GM19467 (cell line): Measurements from ENCODE around the gene PLOD1.
"Not testable (repeated sequence)": the region's sequence is repeated elsewhere in the genome, so short reads cannot be mapped to it uniquely, and the experiment has no call there.

Experiments used
- ATAC-seq: cut with Tn5 transposase; IDR thresholded peaks from one replicate; pipeline ENCODE4 v1.9.1; 2021; ENCODE audit warnings: mild to moderate bottlenecking, moderate library complexity; ENCODE audit not compliant: unreplicated experiment

PLOD1 gene

DNA sequence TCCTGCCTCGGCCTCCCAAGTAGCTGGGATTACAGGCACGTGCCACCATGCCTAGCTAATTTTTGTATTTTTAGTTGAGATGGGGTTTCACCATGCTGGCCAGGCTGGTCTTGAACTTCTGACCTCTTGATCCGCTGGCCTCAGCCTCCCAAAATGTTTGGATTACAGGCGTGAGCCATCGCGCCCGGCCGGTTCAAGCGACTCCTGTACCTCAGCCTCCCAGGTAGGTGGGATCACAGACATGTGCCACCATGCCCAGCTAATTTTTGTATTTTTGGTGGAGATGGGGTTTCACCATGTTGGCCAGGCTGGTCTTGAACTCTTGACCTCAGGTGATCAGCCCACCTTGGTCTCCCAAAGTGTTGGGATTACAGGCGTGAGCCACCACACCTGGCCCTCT is 1.2 kb downstream of the PLOD1 start:
- not testable (repeated sequence) for ATAC-seq

- ATAC-seq, result no peak
Measured at GRCh38 chr1:11938722-11939526, 4.4 kb downstream of the PLOD1 start.

- not testable (repeated sequence) for ATAC-seq
Measured at GRCh38 chr1:11939794-11940193, 5.3 kb downstream of the PLOD1 start.

DNA sequence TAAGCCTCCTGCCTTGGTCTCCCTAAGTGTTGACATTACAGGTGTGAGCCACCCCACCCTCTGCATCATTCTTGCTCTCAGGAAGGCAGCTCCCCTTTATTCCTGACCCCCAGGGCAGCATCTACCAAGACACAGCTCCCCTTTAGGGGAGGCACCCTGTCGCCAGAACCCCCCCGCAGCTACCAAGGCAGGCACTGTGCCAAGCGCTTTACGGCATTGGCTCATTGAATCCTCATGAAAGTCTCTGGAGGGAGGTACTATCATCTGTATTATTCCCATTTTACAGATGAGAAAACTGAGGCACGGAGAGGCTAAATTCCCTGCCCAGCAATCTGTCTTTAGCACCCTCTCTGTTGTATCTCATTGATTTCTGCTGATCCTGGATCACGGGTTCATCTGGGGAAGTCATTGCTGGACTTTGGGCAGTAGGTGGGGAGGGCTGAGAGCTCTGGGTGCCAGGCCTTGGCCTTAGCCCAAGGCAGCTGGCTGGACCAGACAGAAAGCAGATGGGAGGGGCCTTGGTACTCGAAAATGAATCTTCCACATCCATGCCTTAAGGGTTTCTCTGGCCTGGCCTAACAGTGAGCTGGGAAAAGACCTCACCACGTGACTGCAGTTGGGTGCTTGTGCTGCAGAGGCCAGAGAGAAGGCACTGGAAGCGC is 5.9 kb downstream of the PLOD1 start:
- no peak for ATAC-seq

DNA sequence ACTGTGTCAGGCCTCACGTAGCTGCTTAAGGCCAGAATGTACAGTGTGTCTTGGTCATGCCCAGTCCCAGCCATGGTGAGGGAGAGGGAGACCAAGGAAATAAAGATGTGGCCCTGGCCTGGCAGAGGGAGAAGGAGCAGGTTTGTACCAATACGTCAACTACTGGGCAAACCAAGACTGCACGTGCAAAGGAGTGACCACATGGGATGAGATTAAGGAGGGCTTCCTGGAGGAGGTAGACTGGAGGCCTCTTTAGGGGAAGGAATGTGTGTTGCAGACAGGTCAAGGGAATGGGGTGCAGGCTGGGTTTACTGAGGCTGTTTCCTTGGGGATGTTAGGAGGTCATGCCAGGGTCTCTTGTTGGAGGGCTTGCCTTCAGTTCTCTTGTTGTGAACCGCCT is 7.8 kb downstream of the PLOD1 start:
- no peak for ATAC-seq

GRCh38 chr1:11943619-11944018 is 9.1 kb downstream of the PLOD1 start:
- no peak for ATAC-seq

- ATAC-seq, result no peak
Measured at GRCh38 chr1:11944358-11944931, 9.9 kb downstream of the PLOD1 start.

DNA sequence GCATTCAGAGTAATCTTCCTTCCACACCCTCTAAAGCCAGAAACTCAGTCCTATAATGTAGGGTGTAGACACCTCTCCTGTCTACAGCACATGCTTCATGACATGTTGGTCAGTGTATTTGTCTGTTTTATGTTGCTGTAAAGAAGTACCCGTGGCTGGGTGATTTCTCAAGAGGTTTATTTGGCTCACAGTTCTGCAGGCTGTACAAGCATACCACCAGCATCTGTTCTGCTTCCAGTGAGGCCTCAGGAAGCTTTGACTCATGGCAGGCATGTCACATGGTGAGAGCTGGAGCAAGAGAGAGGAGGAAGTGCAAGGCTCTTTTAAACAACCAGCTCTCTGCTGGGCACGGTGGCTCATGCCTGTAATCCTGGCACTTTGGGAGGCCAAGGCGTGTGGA is 12.1 kb downstream of the PLOD1 start:
- no peak for ATAC-seq

GRCh38 chr1:11948822-11949458 is 14.4 kb downstream of the PLOD1 start:
- ATAC-seq, result no peak

DNA sequence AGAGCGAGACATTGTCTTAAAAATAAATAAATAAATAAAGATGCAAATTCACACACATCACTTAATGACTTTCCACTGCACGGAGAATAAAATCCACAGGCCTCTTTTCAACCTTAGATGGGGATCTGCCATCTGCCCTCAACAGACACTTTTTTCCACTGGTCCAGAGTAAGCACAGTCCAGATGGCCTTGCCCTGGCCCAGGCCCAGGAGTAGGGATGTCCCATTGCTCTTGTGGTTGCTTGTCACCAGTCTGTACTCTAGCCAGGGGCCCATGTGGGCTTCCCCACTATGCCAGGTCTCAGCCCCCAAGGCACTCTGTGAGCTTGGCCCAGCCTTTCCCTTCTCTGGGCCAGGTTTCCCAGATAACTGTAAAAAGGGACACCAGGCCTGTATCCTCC is 17.4 kb downstream of the PLOD1 start:
- ATAC-seq, result no peak

DNA sequence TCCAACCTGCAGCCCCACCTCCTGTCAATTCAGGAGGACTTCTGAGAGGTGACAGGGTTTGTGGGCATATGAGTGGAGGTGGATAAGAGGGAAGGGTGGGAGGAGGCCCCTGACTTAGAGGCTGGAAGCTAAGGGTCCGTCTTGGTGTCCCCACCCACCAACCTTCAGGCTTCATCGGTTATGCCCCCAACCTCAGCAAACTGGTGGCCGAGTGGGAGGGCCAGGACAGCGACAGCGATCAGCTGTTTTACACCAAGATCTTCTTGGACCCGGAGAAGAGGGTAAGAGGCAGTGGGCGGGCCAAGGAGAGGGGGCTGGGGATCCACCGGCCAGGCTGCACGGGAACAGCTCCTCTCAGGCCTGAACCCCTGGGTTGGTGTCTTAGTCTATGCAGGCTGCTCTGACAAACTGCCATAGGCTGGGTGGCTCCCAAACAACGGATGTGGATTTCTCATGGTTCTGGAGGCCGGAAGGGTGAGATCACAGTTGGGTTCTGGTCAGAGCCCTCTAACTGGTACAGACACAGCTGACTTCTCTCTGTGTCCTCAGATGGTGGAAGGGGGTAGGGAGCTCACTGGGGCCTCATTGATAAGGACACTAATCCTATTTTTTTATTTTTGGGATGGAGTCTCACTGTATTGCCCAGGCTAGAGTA is 18.1 kb downstream of the PLOD1 start:
- no peak for ATAC-seq

DNA sequence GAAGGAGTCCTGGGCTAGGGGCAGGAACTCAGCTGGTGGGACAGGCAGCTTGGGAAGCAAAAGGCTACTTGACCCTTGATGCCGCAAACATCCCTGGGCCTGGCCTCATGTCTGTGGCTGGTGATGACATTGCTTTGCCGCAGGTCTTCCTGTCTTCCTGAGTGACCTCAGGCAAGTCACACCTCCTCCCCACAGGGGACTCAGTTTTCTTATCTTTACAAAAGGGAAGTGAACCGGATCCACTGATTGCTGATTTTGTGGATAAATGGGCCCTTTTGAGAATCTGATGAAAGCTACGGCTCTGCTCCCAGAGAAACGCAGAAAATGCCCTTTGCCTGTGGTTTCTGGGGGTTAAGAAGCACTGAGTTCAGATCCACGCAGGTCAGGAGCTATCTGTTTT is 20.7 kb downstream of the PLOD1 start:
- ATAC-seq, result no peak

DNA sequence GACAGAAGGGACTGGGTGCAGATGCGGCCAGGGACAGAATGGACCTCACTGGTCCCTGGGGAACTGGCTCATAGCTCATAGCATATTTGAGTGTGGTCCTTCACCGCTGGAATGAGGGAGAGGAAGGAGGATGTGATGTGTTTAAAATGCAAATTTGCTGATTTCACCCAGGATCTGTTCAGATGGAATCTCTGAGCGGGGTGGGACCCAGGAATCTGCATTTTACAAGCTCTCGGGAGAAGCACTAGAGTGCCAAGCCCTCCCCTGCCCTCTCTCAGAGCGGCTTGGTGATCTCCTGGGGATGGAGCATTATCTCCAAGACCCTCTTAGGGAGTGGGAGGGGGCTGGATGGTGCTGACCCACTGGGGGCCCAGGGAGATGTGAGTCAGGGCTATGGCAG is 22.9 kb downstream of the PLOD1 start:
- ATAC-seq, result no peak

- ATAC-seq, result no peak
Measured at GRCh38 chr1:11957897-11958296, 23.4 kb downstream of the PLOD1 start.

- ATAC-seq, result no peak
Measured at GRCh38 chr1:11960276-11960675, 25.8 kb downstream of the PLOD1 start.

DNA sequence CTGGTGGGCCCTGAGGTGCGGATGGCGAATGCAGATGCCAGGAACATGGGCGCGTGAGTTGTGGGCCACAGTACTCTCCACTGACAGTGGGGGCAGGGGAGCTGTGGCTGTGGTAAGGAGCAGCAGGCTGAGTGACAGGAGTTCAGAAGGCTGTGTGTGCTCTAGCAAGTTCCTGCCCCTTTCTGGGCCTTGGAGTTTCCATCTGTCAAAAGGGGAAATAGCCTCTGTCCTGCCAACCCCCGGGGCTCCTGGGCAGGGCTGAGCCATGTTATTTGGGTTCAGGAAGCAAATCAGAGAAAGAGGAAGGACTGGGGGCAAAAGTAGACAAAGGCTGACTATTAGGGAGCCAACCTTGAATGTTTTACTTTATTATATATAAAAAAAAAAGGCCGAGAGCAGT is 26.2 kb downstream of the PLOD1 start:
- ATAC-seq, result no peak

DNA sequence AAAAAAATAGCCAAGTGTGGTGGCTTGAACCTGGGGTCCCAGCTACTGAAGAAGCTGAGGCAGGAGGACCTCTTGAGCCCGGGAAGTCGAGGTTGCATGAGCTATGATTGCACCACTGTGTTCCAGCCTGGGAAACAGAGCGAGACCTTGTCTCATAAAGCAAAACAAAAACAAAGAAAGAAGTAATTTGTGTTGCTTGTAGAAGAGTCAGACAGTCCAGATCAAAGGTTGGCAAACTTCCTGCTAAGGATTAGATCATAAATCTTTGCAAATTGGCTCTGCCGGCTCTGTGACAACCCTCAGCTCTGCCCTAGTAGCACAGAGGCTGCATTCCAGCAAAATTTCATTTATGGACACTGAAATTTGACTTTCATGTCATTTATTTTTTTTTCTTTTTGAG is 26.7 kb downstream of the PLOD1 start:
- no peak for ATAC-seq

DNA sequence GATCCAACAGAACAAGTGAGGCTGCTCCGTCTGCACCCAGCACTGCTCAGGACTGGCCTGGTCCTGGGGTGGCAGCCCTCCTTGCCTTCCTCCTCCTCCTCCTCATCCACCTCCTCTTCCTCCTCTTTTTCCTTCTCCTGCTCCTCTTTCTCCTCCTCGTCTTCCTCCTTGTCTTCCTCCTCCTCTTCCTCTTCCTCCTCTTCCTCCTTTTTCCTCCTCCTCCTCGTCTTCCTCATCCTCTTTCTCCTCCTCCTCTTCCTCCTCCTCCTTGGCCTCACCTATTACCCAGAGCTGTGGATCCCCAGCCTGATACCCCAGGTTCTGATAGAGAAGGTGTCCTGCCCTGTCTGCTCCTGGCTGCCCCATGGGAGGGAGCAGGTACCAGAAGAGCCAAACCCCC is 29.1 kb downstream of the PLOD1 start:
- ATAC-seq, result no peak

GRCh38 chr1:11964656-11965055 is 30.1 kb downstream of the PLOD1 start:
- no peak for ATAC-seq

- ATAC-seq, result no peak
Measured at GRCh38 chr1:11967028-11967547, 32.6 kb downstream of the PLOD1 start.
